ENCODE data around the gene PNLDC1. TPM values are rescaled to one million over a fixed set of nuclear protein-coding genes. Genes with fewer than 3 reads are reported as not detected.

The PNLDC1 gene
- total and polyA plus RNA-seq, 9 of the 15 experiments (the other 6 are each of a cell fraction or from before 2014, with no cell fraction given) = 0.12 TPM; not detected in 8

- ATAC-seq (no peak), FAIRE-seq (no peak), DNase-seq (ENCODE audit: extremely low read depth in 1 of 4, low spot score in 3 of 4) (no peak)
- H3K79me2 ChIP-seq (ENCODE audit: control insufficient read depth, insufficient read depth, low read length) = peaks cover 81% of the 10 kb centered on the region
- no peaks in the 10 kb centered on the region for H3K9me3 ChIP-seq (replicated peaks; ENCODE audit: control insufficient read depth, insufficient read depth, low read depth, low read length)
- H3K27ac ChIP-seq (ENCODE audit: extremely low read depth, low read depth, low read length) = peak overlapping the region; percentile 95
- BruUV-seq (replicated peaks) = no TSS peak
- intact Hi-C loops (cut with micrococcal nuclease) (loop anchor here (1.0 kb wide), 2 partner anchors 64 to 100 kb away; partner anchors contain the start of gene WTAP), in situ Hi-C loops (cut with MboI) (no loop called here)
- POLR2A ChIA-PET = interaction anchor here (0.6 to 4.6 kb wide), 17 partner anchors 8 to 310 kb away, joined by 3 to 37 read pairs (median 6); partner anchors contain the start of genes PNLDC1, SOD2 and WTAP
- H3K9me1 ChIP-seq (ENCODE audit: control insufficient read depth, insufficient read depth, low read length) = no peaks in the 10 kb centered on the region
- H3K27me3 ChIP-seq (ENCODE audit: control insufficient read depth in 2 of 2, insufficient read depth in 2 of 2, low read length in 2 of 2) = no peaks in the 10 kb centered on the region
- H3K4me3 ChIP-seq = peak overlapping the region; percentile 93
- peak overlapping the region; percentile 96 to 97 for H3K9ac ChIP-seq (ENCODE audit: insufficient read depth in 1 of 2, low read depth in 2 of 2, low read length in 2 of 2)
- peaks cover 14 to 22% of the 10 kb centered on the region in 2 experiments; a peak in 4 of 5 replicates for H3K4me1 ChIP-seq (replicated peaks in 1 of 2; ENCODE audit: control insufficient read depth in 2 of 2, insufficient read depth in 2 of 2, low read length in 2 of 2)
- peak overlapping the region; percentile 96 for H3K4me2 ChIP-seq (ENCODE audit: insufficient read depth, low read length)
- peaks cover 15% of the 10 kb centered on the region; the same call in 1 of the 2 replicates for H4K20me1 ChIP-seq (replicated peaks; ENCODE audit: control insufficient read depth, insufficient read depth, low read length)
- H2AFZ ChIP-seq (ENCODE audit: low read depth, low read length) = peak overlapping the region; percentile 96
- peaks cover 73% of the 10 kb centered on the region for H3K36me3 ChIP-seq (ENCODE audit: control insufficient read depth, insufficient read depth, low read length)
- 3% methylated on average over 17 of the region's 18 CpGs for WGBS (ENCODE audit: insufficient coverage, low coverage, missing lambda C conversion rate)
- CTCF ChIA-PET (ENCODE audit: low intra/inter-chr PET ratio) = interaction anchor here (0.6 kb wide), 1 partner anchor 71 kb away, joined by 3 read pairs; no protein-coding TSS in a partner anchor
- TF ChIP-seq PKNOX1 (IDR thresholded peaks at IDR 0.05) = peak; percentile 52
- no peak for TF ChIP-seq CTCFL (IDR thresholded peaks at IDR 0.05; ENCODE audit: borderline replicate concordance, insufficient read depth, low read depth, low read length, poor library complexity, severe bottlenecking)
- TF ChIP-seq ELF2 (CRISPR knock-in tag; IDR thresholded peaks at IDR 0.05) = 0 out of 2 replicates have a peak, but pooled peaks have one; percentile 33
- no peak for TF ChIP-seq MED1 (CRISPR knock-in tag; IDR thresholded peaks at IDR 0.05; ENCODE audit: borderline replicate concordance)
- 0 out of 4 replicates have a peak, but pooled peaks of 1 of the 2 experiments have one; percentile 4 for TF ChIP-seq FOXA3 (CRISPR knock-in tag; conservative IDR thresholded peaks at IDR 0.05 in 1 of 2, IDR thresholded peaks at IDR 0.05 in 1 of 2)
- no peak for TF ChIP-seq ZBTB12 (CRISPR knock-in tag; IDR thresholded peaks at IDR 0.05)
- TF ChIP-seq NRF1 (conservative IDR thresholded peaks at IDR 0.05 in 1 of 2, IDR thresholded peaks at IDR 0.05 in 1 of 2) = no peak
- no peak for TF ChIP-seq ZNF24 (IDR thresholded peaks at IDR 0.05)
- TF ChIP-seq ZC3H8 (IDR thresholded peaks at IDR 0.05) = no peak
- no peak for TF ChIP-seq ELF1 (tag; IDR thresholded peaks at IDR 0.05)
- peak in 1 of 2 experiments; percentile 22; a peak in 1 of 4 replicates for TF ChIP-seq SIN3A (IDR thresholded peaks at IDR 0.05; ENCODE audit: borderline replicate concordance in 2 of 2, control insufficient read depth in 1 of 2, low read depth in 2 of 2, low read length in 2 of 2)
- TF ChIP-seq PHF20 (IDR thresholded peaks at IDR 0.05; ENCODE audit: partially characterized antibody) = no peak
- TF ChIP-seq BCOR (IDR thresholded peaks at IDR 0.05) = no peak
Measured at GRCh38 chr6:159790956-159791598, 9.0 kb upstream of the PNLDC1 start.
